ENCODE data around the gene CETN3.

Gene CETN3

GRCh38 chr5:90342576-90342975 is 67.0 kb downstream of the CETN3 start:
- Histone ChIP-seq H3K27ac (ENCODE audit: poor library complexity, severe bottlenecking) (no peak overlapping the region), H3K4me3 (ENCODE audit: severe bottlenecking) (no peak overlapping the region), H3K4me1 (ENCODE audit: insufficient read depth, poor library complexity, severe bottlenecking) (no peaks in the 10 kb centered on the region), H3K27me3 (ENCODE audit: insufficient read depth, poor library complexity, severe bottlenecking) (no peaks in the 10 kb centered on the region), H3K36me3 (ENCODE audit: low read depth) (no peaks in the 10 kb centered on the region), H3K9me3 (ENCODE audit: severe bottlenecking) (no peaks in the 10 kb centered on the region)
- no peak for TF ChIP-seq CTCF (IDR thresholded peaks at IDR 0.05; ENCODE audit: poor library complexity, severe bottlenecking)
- ATAC-seq (ENCODE audit: low read depth) (no peak), DNase-seq (ENCODE audit: low spot score) (no peak)

Measured in RWPE2 (cell line).